ENCODE data around the gene TCOF1. TPM values are rescaled to one million over a fixed set of nuclear protein-coding genes. Genes with fewer than 3 reads are reported as not detected.

Gene TCOF1
- total and polyA plus RNA-seq, 2 experiments from 2014 or later: 86.8 to 165 TPM

DNA sequence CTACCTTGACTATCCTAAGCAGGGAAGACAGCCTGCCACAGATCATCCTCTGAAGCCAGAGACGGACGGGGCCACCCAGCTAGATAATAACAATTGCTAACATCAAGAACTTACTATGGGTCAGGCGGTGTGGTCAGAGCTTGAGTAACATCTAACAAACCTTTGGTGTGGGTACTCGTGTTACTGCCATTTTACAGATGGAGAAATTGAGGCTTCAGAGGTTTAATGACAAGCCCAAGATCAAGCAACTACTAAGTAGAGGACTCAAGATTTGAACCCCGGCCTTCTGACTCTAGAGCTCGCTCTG, 38.1 kb upstream of the TCOF1 start:
- Mint-ChIP-seq H3K27ac (no peak overlapping the region), H3K27me3 (ENCODE audit: insufficient read depth, low read depth, poor library complexity) (peaks cover 9% of the 10 kb centered on the region), H3K4me3 (no peak overlapping the region), H3K36me3 (ENCODE audit: low read depth) (no peaks in the 10 kb centered on the region), H3K9me3 (no peaks in the 10 kb centered on the region), H3K4me1 (peaks cover 11% of the 10 kb centered on the region)
- Histone ChIP-seq H3K79me2 (replicated peaks; ENCODE audit: insufficient read depth) (no peaks in the 10 kb centered on the region), H3K27me3 (ENCODE audit: insufficient read depth) (no peaks in the 10 kb centered on the region), H3K4me3 (no peak overlapping the region), H3K4me2 (no peak overlapping the region), H3K27ac (ENCODE audit: low read depth) (no peak overlapping the region), H3K4me1 (ENCODE audit: insufficient read depth) (no peaks in the 10 kb centered on the region), H3K36me3 (ENCODE audit: insufficient read depth) (no peaks in the 10 kb centered on the region), H3K9me2 (ENCODE audit: insufficient read depth) (no peaks in the 10 kb centered on the region), H3F3A (replicated peaks; ENCODE audit: low read depth) (no peaks in the 10 kb centered on the region), H4K20me1 (replicated peaks; ENCODE audit: insufficient read depth) (no peaks in the 10 kb centered on the region), H2AFZ (peak overlapping the region; percentile 66; the same call in 1 of the 2 replicates)
- DNase-seq (ENCODE audit: low spot score) (no peak), ATAC-seq (no peak)
- TF ChIP-seq ZNF114 (CRISPR knock-in tag; IDR thresholded peaks at IDR 0.05): no peak
- no peak for TF ChIP-seq ZNF462 (CRISPR knock-in tag; IDR thresholded peaks at IDR 0.05)
- no peak for TF ChIP-seq EZH2 (IDR thresholded peaks at IDR 0.05; ENCODE audit: low read depth, unreplicated experiment)
- TF ChIP-seq POLR2AphosphoS5 (IDR thresholded peaks at IDR 0.05; ENCODE audit: low read depth): no peak
- TF ChIP-seq, protein P1, sequence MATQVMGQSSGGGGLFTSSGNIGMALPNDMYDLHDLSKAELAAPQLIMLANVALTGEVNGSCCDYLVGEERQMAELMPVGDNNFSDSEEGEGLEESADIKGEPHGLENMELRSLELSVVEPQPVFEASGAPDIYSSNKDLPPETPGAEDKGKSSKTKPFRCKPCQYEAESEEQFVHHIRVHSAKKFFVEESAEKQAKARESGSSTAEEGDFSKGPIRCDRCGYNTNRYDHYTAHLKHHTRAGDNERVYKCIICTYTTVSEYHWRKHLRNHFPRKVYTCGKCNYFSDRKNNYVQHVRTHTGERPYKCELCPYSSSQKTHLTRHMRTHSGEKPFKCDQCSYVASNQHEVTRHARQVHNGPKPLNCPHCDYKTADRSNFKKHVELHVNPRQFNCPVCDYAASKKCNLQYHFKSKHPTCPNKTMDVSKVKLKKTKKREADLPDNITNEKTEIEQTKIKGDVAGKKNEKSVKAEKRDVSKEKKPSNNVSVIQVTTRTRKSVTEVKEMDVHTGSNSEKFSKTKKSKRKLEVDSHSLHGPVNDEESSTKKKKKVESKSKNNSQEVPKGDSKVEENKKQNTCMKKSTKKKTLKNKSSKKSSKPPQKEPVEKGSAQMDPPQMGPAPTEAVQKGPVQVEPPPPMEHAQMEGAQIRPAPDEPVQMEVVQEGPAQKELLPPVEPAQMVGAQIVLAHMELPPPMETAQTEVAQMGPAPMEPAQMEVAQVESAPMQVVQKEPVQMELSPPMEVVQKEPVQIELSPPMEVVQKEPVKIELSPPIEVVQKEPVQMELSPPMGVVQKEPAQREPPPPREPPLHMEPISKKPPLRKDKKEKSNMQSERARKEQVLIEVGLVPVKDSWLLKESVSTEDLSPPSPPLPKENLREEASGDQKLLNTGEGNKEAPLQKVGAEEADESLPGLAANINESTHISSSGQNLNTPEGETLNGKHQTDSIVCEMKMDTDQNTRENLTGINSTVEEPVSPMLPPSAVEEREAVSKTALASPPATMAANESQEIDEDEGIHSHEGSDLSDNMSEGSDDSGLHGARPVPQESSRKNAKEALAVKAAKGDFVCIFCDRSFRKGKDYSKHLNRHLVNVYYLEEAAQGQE (IDR thresholded peaks at IDR 0.05; ENCODE audit: unreplicated experiment): no peak
- TF ChIP-seq STAT1 (IDR thresholded peaks at IDR 0.05; ENCODE audit: unreplicated experiment): no peak
- no peak for TF ChIP-seq NANOG (IDR thresholded peaks at IDR 0.05; ENCODE audit: borderline replicate concordance)
- TF ChIP-seq EZH2phosphoT487 (IDR thresholded peaks at IDR 0.05; ENCODE audit: unreplicated experiment): no peak
- TF ChIP-seq, protein P2, sequence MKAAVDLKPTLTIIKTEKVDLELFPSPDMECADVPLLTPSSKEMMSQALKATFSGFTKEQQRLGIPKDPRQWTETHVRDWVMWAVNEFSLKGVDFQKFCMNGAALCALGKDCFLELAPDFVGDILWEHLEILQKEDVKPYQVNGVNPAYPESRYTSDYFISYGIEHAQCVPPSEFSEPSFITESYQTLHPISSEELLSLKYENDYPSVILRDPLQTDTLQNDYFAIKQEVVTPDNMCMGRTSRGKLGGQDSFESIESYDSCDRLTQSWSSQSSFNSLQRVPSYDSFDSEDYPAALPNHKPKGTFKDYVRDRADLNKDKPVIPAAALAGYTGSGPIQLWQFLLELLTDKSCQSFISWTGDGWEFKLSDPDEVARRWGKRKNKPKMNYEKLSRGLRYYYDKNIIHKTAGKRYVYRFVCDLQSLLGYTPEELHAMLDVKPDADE (IDR thresholded peaks at IDR 0.05): no peak

Measured in GM23338 (cell line).